Endometrial microvascular endothelial cells (primary cell): ENCODE data around the gene CIB2. TPM values are rescaled to one million over a fixed set of nuclear protein-coding genes. Genes with fewer than 3 reads are reported as not detected.

ENCODE experiments used
- in situ Hi-C: cut with HindIII; loops from 2 replicates; pipeline ENCODE4 v1.10.0; 2017; ENCODE audit warnings: low sequenced_read_pairs, low pct_unique_long_range_greater_than_20kb; ENCODE audit errors: inconsistent ontology term
- total RNA-seq: library from RNA; depleted of rRNA; stranded (reverse); fragments of >200 nt; gene quantifications from one replicate; pipeline ENCODE4 v1.2.3, GENCODE V29; 2015; ENCODE audit errors: inconsistent ontology term

The CIB2 gene
- 0.28 TPM for total RNA-seq

- in situ Hi-C loops = loop anchor here (25.0 kb wide), 1 partner anchor 131 kb away; the partner anchor contains the start of gene DNAJA4
Measured at GRCh38 chr15:78131295-78132061, at the start of gene CIB2. TSS of gene CIB2 (minus strand) at chr15:78131445. CDS start at chr15:78131215, 230 bp downstream.

- in situ Hi-C loops = no loop called here
Measured at GRCh38 chr15:78179906-78180305, 48.7 kb upstream of the CIB2 start.

GRCh38 chr15:78179286-78179840 lies 48.1 kb upstream of the CIB2 start:
- in situ Hi-C loops = no loop called here

GRCh38 chr15:78178064-78178463 lies 46.8 kb upstream of the CIB2 start:
- in situ Hi-C loops = no loop called here

- in situ Hi-C loops = no loop called here
Measured at GRCh38 chr15:78177447-78177873, 46.2 kb upstream of the CIB2 start.

- in situ Hi-C loops = no loop called here
Measured at GRCh38 chr15:78175330-78175729, 44.1 kb upstream of the CIB2 start.

- in situ Hi-C loops = no loop called here
Measured at GRCh38 chr15:78174401-78174800, 43.2 kb upstream of the CIB2 start.

- in situ Hi-C loops = no loop called here
Measured at GRCh38 chr15:78171864-78172472, 40.7 kb upstream of the CIB2 start.

- in situ Hi-C loops = no loop called here
Measured at GRCh38 chr15:78170848-78171773, 39.9 kb upstream of the CIB2 start.

GRCh38 chr15:78168608-78169007 lies 37.4 kb upstream of the CIB2 start:
- in situ Hi-C loops = no loop called here

- in situ Hi-C loops = no loop called here
Measured at GRCh38 chr15:78167227-78167888, 36.1 kb upstream of the CIB2 start.

GRCh38 chr15:78164010-78164409 lies 32.8 kb upstream of the CIB2 start:
- in situ Hi-C loops = no loop called here

- in situ Hi-C loops = no loop called here
Measured at GRCh38 chr15:78162038-78162437, 30.8 kb upstream of the CIB2 start.

- in situ Hi-C loops = no loop called here
Measured at GRCh38 chr15:78159395-78159794, 28.1 kb upstream of the CIB2 start.

- in situ Hi-C loops = no loop called here
Measured at GRCh38 chr15:78157203-78157602, 26.0 kb upstream of the CIB2 start.

- in situ Hi-C loops = no loop called here
Measured at GRCh38 chr15:78156653-78157052, 25.4 kb upstream of the CIB2 start.

- in situ Hi-C loops = no loop called here
Measured at GRCh38 chr15:78155355-78155939, 24.2 kb upstream of the CIB2 start.

GRCh38 chr15:78154955-78155354 lies 23.7 kb upstream of the CIB2 start:
- in situ Hi-C loops = no loop called here
